COLO829 (cell line): Measurements from ENCODE around the gene SPON2.

Experiments
- DNase-seq: peaks from one replicate; pipeline ENCODE4 v3.0.0; 2012; ENCODE audit warnings: low spot score

Gene SPON2

GRCh38 chr4:1208970-1209704, 36.8 kb upstream of the SPON2 start:
- no peak for DNase-seq

DNA sequence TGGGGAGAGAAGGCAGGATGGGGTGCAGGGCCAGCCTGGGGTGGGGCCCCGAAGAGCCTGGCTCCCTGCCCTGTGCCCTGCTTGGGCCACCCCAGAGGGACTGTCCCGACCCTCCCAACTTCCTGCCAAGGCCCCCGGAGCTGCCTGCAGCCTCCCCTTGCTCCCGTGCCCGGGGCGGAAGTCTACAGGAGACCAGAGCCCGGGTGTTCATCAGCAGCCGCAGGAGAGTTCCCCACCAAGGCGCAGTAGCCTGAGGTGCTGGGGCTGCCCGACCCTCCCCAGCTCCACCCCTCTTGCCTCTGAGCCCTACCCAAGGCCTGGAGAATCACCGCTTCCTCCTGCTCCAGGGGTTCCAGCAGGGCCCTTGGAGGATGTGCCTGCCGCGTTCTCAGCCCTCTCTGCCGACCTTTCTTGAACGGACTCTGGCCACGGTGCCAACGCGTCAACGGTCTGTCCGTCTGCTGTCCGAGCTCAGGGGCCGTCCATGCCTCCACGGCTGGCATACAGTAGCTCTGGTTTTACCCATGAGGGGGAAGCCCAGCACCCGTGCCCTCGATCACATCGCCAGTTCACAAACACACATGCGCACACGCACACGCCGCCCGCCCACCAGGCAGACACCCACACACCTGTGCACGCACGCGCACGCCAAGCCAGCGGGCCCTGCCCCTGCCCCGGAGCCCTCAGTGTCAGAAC, 36.0 kb upstream of the SPON2 start:
- no peak for DNase-seq

- no peak for DNase-seq
These were observed 35.4 kb upstream of the SPON2 start for GRCh38 chr4:1207603-1208265.

- no peak for DNase-seq
These were observed 34.7 kb upstream of the SPON2 start for GRCh38 chr4:1207157-1207470.

DNA sequence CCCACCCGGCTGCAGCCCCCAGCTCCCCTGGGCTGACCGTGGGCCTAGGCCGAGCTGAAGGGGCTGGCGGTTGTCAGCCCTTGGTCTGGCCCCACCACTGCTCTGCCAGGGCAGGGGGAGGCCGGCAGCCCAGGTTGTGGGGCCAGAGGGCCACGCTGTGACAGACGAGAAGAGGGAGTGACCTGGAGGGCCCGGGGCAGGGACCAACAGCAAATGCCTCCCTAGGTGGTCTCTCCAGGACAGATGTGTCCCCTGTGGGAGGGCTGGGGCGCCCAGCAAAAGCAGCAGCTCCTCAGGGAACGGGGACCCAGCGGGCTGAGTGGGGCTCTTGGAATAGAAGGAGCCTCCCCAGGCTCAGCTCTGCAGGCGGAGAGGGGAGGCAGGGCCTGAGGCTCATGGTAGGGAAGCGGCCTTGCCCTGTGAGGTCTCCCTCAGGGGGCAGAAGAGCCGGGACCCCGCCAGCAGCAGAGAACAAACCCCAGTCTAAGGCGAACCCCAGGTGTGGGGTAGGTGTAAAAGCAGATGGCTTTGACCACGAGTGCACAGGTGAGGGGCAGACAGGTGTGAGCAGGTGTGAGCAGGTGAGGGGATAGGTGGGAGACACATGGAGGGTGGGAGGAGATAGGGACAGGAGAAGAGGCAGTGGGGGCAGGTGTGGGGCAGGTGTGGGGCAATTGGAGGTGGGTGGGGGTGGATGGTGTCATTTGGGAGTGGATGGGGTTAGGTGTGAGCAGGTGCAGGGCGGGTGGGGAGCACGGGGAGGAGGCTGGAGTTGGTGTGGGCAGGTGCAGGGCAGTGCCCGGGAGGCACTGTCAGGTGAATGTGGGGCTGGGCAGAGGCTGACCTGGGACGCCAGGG, 34.1 kb upstream of the SPON2 start:
- no peak for DNase-seq

DNA sequence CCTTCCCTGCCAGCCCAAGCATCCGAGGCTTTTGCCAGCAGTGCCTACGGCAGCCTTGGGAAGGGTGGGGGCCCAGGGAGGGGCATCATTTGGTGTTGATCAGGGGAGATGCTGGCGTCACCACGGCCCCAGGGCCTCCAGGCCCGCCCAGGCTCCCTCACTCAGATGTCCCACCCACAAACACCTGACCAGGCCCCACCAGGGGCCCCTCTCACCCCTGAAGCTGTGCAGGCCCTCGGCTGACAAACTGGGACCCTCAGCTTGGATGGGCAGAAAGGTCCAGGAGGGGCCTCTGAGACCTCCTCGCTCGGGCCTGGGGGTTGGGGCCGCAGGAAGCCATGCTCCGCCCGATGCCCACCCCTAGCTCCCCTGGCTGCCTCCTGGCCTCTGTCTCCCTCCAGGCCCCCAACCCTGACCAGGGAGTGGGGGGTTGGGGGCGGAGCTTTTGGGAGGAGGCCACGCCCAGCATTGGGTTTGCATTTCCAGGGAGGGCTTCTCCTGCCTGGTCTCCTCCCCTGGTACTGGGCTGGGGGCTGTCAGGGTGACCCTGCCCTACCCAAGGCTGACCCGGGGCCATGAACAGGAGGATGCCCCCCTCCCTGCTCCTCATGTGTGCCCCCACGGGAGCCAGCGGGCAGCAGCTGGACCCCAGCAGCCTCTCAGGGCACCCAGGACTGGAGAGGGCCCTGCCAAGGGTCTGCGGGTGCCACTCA, 33.4 kb upstream of the SPON2 start:
- DNase-seq = no peak

DNA sequence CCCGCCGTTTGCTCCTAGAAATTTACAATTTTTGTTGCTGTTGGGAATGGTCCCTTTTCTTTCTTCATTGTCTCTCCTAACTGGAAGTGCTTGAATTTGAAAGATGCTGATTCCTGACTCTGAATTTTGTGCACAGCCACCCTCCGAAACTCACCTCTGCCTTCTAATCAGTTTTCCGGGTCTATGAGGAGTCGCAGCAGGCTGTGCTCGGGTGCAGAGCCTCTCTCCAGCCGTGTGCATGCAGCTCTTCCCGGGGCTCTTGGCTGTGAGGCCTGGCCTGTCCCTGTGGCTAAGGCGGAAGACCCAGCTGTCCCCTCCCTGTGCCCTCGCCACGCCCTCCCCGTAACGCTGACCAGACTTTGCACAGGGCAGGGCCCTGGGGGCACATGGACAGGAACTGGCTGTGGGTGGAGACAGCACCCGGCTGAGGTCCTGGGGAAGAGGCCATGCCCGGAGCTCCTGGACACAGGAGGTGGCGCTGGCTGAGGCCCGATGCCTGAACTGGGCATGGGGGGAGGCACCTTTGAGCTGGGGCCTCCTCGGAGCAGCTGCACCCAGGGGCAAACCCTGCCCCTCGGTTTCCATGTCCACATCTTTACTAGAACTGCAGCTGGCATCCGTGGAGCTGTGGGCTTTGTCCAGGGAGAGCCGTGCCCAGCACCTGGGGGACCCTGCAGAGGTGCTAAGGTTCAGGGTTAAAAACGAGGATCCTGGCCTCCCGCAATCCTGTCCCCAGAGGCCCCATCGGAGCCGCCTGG, 32.6 kb upstream of the SPON2 start:
- DNase-seq = no peak

- no peak for DNase-seq
These were observed 32.0 kb upstream of the SPON2 start for GRCh38 chr4:1204286-1204827.

GRCh38 chr4:1203026-1203616, 30.7 kb upstream of the SPON2 start:
- no peak for DNase-seq

DNA sequence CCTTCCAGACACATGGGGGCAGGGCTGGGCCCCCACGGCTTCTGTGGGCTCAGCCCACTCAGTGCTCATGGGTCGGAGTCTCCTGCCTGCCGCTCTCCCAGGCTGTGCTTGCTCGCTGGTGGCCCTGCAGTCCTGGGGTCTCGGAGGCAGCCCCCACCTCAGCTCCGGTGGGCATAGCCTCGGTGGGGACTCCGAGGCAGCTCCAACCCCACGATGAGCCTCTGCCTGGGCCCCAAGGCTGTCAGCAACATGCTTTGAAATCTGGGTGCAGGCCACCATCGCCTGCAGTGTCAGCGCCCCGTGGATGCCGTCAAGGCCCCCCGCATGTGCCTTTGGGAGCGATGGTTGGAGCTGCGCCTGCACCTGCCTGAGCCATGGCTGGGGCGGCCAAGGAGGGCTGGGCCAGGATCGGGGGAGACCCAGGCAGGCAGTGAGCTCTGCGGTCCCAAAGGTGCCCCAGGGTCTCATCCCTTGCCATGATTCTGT, 30.2 kb upstream of the SPON2 start:
- DNase-seq = no peak

GRCh38 chr4:1201851-1202525, 29.6 kb upstream of the SPON2 start:
- no peak for DNase-seq

DNA sequence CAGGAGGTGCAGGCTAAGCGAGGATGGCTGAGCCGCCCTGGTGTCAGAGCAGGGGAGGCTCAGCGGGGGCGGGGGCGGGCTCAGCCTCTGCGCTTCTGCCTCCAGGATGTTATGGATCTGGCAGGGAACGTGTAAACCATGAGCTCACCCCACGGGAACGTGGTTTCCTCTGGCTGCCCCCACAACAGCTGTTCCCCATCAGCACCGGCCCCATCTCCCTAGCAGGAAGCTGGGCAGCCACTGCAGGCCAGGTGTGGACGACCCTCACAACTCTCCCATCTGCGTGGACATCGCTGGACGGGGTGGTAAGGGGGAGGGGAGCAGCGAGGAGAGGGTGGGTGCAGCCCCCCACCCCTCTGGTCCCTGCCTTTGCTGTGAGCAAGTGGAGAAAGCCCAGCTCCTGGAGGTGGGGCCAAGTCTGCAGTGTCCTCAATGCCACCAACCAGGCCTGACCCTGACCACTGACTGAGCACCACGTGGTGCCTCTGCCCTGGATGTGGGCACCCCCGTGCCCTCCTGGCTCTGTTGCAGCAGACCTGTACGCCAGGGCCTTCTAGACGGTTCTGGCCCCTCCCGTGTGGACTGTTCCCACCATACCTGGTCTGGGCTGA, 28.1 kb upstream of the SPON2 start:
- DNase-seq = no peak

DNA sequence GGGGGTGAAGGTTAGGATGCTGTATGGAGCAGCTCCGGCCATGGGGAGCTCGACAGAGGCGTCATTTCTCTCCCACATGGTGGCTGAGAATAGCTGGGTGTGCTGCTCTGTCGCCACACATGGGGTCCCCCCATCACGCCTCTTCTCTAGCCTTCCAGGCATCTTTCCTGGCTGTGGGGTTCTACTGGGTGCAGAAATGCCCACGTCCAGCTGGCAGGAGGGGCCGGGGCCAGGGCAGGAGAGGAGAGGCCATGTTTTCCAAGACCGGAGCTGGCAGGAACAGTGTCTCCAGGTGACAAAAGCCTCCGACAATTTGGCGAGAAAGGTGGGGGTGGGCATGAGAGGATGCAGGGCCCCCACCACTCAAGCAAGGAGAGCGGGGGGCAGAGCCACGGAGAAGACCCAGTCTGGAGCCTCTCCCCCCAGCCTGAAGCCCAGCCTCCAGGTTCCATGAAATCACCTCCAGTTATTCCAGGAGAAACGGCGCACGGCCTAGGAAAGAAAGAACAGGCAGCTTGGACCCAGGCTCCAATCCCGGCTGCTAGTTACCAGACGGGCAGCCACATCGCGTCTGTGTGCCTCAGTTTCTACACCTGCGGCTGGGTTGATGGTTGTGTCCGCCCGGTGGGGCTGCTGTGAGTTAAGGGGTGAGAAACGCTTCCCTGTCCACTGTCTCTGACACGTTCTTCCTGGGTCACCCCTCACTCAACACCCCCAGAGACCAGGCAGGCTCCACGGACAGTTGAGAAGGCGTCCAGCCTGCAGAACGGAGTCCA, 27.4 kb upstream of the SPON2 start:
- DNase-seq = no peak

DNA sequence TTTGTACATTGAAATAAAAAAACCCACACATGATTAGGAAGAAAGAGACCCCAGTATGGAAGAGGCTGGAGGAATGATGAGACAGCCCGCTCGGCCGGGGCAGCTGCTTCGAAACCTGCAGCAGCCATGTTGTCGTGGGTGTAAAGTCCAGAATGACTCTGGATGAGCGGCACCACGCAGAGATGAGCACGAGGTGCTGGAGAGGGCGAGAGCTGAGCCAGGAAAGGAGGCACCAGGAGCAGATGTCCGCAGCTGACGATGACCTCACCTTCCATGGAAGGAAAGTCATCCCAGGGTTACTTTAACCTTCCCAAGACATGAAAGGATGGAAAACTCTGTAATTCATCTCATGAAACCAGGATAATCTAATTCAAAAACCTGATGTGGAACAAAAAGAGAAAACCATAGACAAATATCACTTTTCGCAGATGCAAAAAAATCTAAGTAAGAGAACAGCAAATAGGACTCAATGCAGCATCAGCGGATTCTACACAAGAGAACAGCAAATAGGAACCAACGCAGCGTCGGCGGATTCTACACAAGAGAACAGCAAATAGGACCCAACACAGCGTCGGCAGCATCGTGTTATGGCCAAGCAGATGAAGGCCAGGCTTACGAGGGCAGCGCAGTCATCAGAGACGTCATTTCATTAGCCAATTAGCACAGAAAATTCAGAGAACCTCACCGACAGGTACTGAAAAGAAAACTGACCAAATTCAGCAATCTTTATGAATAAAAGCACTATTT, 25.9 kb upstream of the SPON2 start:
- DNase-seq = no peak

DNA sequence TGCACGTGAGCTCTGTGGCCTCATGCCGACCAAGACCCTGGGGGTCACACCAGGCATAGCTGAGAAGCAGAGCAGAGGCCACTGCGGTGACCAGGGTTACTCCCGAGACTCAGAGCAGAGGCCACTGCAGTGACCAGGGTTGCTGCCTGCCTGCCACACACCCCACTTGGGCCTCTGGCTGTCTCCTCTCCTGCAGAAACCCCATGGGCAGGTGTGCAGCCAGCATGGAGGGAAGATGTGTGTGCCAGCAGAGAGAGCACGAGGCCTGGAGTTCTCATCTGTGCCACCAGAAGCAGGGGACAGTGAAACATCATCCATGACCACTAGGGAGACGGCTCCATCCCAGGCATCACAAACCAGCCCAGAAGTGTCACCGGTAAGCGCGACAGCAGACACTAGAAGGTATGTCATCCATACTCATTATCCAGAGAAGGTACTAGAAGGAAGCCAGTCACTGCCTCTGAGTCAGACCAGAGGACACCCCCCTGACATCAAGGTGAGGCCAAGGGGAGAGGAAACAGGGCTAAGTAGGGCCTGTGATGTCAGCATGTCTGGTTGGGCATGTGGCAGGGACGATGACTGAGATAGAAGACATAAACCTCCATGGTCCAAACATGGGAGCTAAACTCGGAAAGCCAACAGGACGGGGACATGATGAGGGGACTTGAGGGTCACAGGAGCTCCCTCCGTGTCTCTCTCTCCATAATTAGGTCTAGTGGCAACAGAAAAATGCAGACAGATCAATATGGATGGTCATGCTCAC, 24.2 kb upstream of the SPON2 start:
- DNase-seq = no peak

DNA sequence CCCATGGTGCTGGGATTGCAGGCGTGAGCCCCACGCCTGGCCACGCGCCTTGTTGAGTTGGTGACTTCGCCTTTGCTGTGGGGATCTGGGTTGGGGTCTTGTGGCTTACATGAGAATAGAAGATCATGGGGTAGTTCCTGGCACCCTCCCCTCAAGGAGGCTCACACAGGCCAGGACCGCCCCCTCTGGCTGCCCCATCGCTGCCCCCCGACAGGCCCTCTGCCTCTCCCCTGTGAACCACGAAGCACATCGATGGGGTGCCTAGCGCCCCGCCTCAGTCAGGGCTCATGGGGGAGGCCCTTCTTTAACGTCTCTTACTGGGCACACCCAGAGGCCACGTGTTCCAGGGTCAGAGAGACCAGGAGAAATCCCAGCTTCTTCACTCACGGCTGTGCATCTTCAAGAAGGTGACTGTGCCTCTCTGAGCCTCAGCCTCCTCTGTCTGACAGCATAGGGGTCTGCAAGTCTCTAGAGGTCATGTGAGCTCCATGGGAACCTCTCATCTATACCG, 23.6 kb upstream of the SPON2 start:
- no peak for DNase-seq
